ENCODE results near the gene HSPA6.

The HSPA6 gene

DNA sequence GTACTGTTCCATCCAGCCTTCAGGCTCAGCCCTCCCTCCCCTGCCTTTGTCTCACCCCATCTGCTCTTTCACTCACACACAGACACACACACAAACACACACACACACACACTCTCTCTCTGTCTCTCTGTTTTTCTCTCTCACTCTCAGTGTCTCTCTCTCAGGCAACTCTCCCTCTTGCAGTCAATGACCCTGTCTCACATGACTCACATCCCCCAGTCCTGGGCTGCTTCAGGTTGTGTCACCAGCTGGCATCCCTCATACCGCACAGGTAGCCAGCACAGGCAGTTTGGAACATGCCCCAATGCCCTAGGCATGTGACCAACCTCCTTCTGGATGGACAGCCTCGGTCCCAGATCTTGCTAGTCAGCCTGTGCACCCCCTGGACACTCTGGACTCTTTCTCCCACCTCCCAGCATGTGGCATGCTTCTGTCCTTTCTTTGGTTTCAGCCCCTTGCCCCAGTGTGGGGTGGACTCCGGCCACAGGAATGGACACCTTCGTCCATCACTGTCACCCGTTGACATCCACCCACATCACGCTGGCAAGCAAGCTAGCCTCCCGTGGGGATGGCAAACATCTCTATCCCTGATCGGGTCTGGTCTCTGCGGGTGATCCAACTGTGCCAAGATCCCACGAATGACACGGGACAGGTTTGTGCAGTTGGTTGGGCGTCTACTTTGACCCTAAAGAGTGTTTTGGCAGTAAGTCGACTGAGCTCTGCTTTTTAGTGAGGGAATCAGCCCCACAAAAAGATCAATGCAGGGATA lies 42.5 kb upstream of the HSPA6 start:
- Histone ChIP-seq H3K4me2 (ENCODE audit: insufficient read depth, low read length, poor library complexity, severe bottlenecking) (no peak overlapping the region), H3K9me3 (replicated peaks in 1 of 2; ENCODE audit: control insufficient read depth in 2 of 2, insufficient read depth in 1 of 2, low read depth in 1 of 2, low read length in 2 of 2) (no peaks in the 10 kb centered on the region)
- WGBS, 2 donors (ENCODE audit: extremely low coverage in 2 of 2, insufficient read length in 2 of 2, insufficient replicate concordance in 1 of 2), result no CpG with 5 or more reads among the region's 13 CpGs

DNA sequence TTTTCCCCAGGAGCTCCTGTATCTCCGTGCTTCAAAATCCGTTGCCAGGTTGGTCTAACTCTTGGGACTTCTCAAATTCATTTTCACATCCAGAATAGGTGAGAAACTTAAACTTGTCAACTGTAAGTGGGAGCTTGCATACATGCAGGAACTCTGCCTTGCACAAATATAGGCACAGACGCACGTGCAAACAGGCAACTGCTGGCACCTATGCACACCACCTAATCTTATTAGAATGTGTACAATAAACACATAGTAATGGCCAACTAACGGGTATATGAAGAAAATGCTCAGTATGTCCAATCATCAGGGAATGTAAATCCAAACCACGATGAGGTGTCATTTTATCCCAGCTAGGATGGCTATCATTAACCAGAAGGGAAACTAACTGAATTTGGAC lies 41.7 kb upstream of the HSPA6 start:
- DNase-seq (ENCODE audit: low spot score), result no peak
- no peak overlapping the region for H3K4me2 ChIP-seq (ENCODE audit: insufficient read depth, low read length, poor library complexity, severe bottlenecking)

More for the DNA sequence above, 42.5 kb upstream of the HSPA6 start:
- no peaks in the 10 kb centered on the region for H3K36me3 ChIP-seq (replicated peaks in 1 of 2; ENCODE audit: control insufficient read depth in 2 of 2, insufficient read depth in 2 of 2, low read length in 2 of 2)
- no peak overlapping the region for H3K4ac ChIP-seq (ENCODE audit: low read length)
- peak overlapping the region; percentile 27 for H3K18ac ChIP-seq (ENCODE audit: low read length)
- no peak overlapping the region for H4K8ac ChIP-seq (ENCODE audit: low read depth, low read length)
- no peak overlapping the region for H3K27ac ChIP-seq (replicated peaks; ENCODE audit: low read length)
- H3K14ac ChIP-seq (ENCODE audit: low read length), result peak overlapping the region; percentile 57
- no peak overlapping the region for H4K91ac ChIP-seq (ENCODE audit: low read depth, low read length, poor library complexity)
- DNase-seq (ENCODE audit: low spot score), result no peak
- peaks cover 0 to 2% of the 10 kb centered on the region in 2 donors for H3K4me1 ChIP-seq (ENCODE audit: control insufficient read depth in 2 of 2, insufficient read depth in 1 of 2, low read depth in 1 of 2, low read length in 2 of 2)
- no peak overlapping the region for H2AFZ ChIP-seq (ENCODE audit: low read length)
- no peaks in the 10 kb centered on the region for H3K79me1 ChIP-seq (ENCODE audit: low read depth, low read length)
- H3K9ac ChIP-seq (ENCODE audit: low read depth, low read length, poor library complexity), result no peak overlapping the region
- H2AK5ac ChIP-seq (ENCODE audit: low read depth, low read length), result no peak overlapping the region
- no peak overlapping the region for H2BK5ac ChIP-seq (ENCODE audit: low read length)
- H3K23ac ChIP-seq (ENCODE audit: low read depth, low read length, poor library complexity), result no peak overlapping the region
- H3K27me3 ChIP-seq (ENCODE audit: control insufficient read depth in 3 of 3, insufficient read depth in 3 of 3, low read depth in 1 of 3, low read length in 3 of 3), result peaks cover 0 to 19% (median 6%) of the 10 kb centered on the region in 3 experiments
- no peak overlapping the region for H2BK120ac ChIP-seq (ENCODE audit: low read depth, low read length)
- no peak overlapping the region for H2BK15ac ChIP-seq (ENCODE audit: low read length)
- H3K4me3 ChIP-seq (ENCODE audit: low read length in 2 of 2), result no peak overlapping the region
- H2BK12ac ChIP-seq (ENCODE audit: low read length), result no peak overlapping the region

DNA sequence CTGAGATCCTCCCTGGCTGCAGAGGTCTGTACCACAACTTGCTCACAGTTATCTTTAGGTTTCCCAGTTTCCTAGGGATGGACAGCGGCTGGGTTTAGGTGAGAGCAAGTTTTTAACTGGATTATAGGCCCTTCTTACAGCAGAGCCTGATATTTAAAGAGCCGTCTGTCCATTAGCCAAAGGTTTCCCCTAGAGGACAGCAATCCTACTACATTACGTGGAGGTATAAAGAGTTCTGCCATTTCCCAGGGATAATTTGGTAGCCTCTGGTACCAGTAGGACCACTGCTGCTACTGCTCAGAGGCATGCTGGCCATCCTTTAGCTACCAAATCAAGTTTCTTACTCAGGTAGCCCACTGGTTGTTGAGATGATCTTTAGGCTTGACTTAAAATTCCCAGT lies 41.0 kb upstream of the HSPA6 start:
- H2AK5ac ChIP-seq (ENCODE audit: low read depth, low read length), result no peak overlapping the region
- H2AFZ ChIP-seq (ENCODE audit: low read length), result no peak overlapping the region
- H4K8ac ChIP-seq (ENCODE audit: low read depth, low read length), result no peak overlapping the region
- no peaks in the 10 kb centered on the region for H3K79me1 ChIP-seq (ENCODE audit: low read depth, low read length)
- H2BK120ac ChIP-seq (ENCODE audit: low read depth, low read length), result no peak overlapping the region
- H2BK12ac ChIP-seq (ENCODE audit: low read length), result no peak overlapping the region
- DNase-seq (ENCODE audit: low spot score), result no peak
- H4K91ac ChIP-seq (ENCODE audit: low read depth, low read length, poor library complexity), result no peak overlapping the region
- no peak overlapping the region for H2BK5ac ChIP-seq (ENCODE audit: low read length)
- no CpG with 5 or more reads among the region's 3 CpGs for WGBS, 2 donors (ENCODE audit: extremely low coverage in 2 of 2, insufficient read length in 2 of 2, insufficient replicate concordance in 1 of 2)
- H3K14ac ChIP-seq (ENCODE audit: low read length), result no peak overlapping the region
- H3K27ac ChIP-seq (replicated peaks; ENCODE audit: low read length), result no peak overlapping the region
- H3K4me2 ChIP-seq (ENCODE audit: insufficient read depth, low read length, poor library complexity, severe bottlenecking), result no peak overlapping the region
- H3K27me3 ChIP-seq (ENCODE audit: control insufficient read depth in 3 of 3, insufficient read depth in 3 of 3, low read depth in 1 of 3, low read length in 3 of 3), result peaks cover 0 to 19% (median 6%) of the 10 kb centered on the region in 3 experiments
- no peak overlapping the region for H3K9ac ChIP-seq (ENCODE audit: low read depth, low read length, poor library complexity)
- H3K23ac ChIP-seq (ENCODE audit: low read depth, low read length, poor library complexity), result no peak overlapping the region
- H3K36me3 ChIP-seq (replicated peaks in 1 of 2; ENCODE audit: control insufficient read depth in 2 of 2, insufficient read depth in 2 of 2, low read length in 2 of 2), result no peaks in the 10 kb centered on the region
- H3K4me3 ChIP-seq (ENCODE audit: low read length in 2 of 2), result no peak overlapping the region
- no peak overlapping the region for H3K4ac ChIP-seq (ENCODE audit: low read length)
- no peak overlapping the region for H2BK15ac ChIP-seq (ENCODE audit: low read length)
- H3K18ac ChIP-seq (ENCODE audit: low read length), result no peak overlapping the region
- H3K4me1 ChIP-seq (ENCODE audit: control insufficient read depth in 2 of 2, insufficient read depth in 1 of 2, low read depth in 1 of 2, low read length in 2 of 2), result peaks cover 0 to 2% of the 10 kb centered on the region in 2 donors
- no peaks in the 10 kb centered on the region for H3K9me3 ChIP-seq (replicated peaks in 1 of 2; ENCODE audit: control insufficient read depth in 2 of 2, insufficient read depth in 1 of 2, low read depth in 1 of 2, low read length in 2 of 2)

More for the DNA sequence above, 41.7 kb upstream of the HSPA6 start:
- Histone ChIP-seq H3K14ac (ENCODE audit: low read length) (no peak overlapping the region), H3K9ac (ENCODE audit: low read depth, low read length, poor library complexity) (no peak overlapping the region), H2BK5ac (ENCODE audit: low read length) (no peak overlapping the region), H3K4ac (ENCODE audit: low read length) (no peak overlapping the region), H2AK5ac (ENCODE audit: low read depth, low read length) (no peak overlapping the region), H4K8ac (ENCODE audit: low read depth, low read length) (no peak overlapping the region), H2BK120ac (ENCODE audit: low read depth, low read length) (no peak overlapping the region), H4K91ac (ENCODE audit: low read depth, low read length, poor library complexity) (no peak overlapping the region), H3K18ac (ENCODE audit: low read length) (no peak overlapping the region), H2BK15ac (ENCODE audit: low read length) (no peak overlapping the region), H3K79me1 (ENCODE audit: low read depth, low read length) (no peaks in the 10 kb centered on the region), H3K27ac (replicated peaks; ENCODE audit: low read length) (no peak overlapping the region), H3K4me3 (ENCODE audit: low read length in 2 of 2) (no peak overlapping the region), H2BK12ac (ENCODE audit: low read length) (no peak overlapping the region), H3K9me3 (replicated peaks in 1 of 2; ENCODE audit: control insufficient read depth in 2 of 2, insufficient read depth in 1 of 2, low read depth in 1 of 2, low read length in 2 of 2) (no peaks in the 10 kb centered on the region), H3K23ac (ENCODE audit: low read depth, low read length, poor library complexity) (no peak overlapping the region), H3K4me1 (ENCODE audit: control insufficient read depth in 2 of 2, insufficient read depth in 1 of 2, low read depth in 1 of 2, low read length in 2 of 2) (peaks cover 0 to 2% of the 10 kb centered on the region in 2 donors), H3K36me3 (replicated peaks in 1 of 2; ENCODE audit: control insufficient read depth in 2 of 2, insufficient read depth in 2 of 2, low read length in 2 of 2) (no peaks in the 10 kb centered on the region), H3K27me3 (ENCODE audit: control insufficient read depth in 3 of 3, insufficient read depth in 3 of 3, low read depth in 1 of 3, low read length in 3 of 3) (peaks cover 0 to 19% (median 6%) of the 10 kb centered on the region in 3 experiments), H2AFZ (ENCODE audit: low read length) (no peak overlapping the region)
- no CpG with 5 or more reads among the region's 6 CpGs for WGBS, 2 donors (ENCODE audit: extremely low coverage in 2 of 2, insufficient read length in 2 of 2, insufficient replicate concordance in 1 of 2)

DNA sequence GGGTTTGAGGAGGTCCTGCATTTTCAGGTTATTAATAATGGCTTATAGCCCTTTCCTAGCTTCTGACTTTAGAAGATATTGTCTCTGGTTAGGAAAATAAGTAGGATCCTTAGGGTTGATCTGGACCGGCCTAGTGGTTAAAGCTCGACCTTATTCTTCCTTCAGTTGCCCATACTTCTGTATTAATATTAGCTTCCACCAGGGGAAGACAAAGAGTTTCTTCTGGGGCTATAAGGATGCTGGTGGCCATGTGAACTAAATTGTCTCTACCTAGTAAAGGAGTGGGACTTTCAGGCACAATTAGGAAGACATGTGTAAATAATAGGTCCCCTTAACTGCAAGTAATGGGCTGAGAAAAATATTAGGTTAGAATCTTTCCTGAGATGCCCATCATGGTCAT lies 39.7 kb upstream of the HSPA6 start:
- no peak overlapping the region for H3K4me2 ChIP-seq (ENCODE audit: insufficient read depth, low read length, poor library complexity, severe bottlenecking)
- no peak overlapping the region for H3K9ac ChIP-seq (ENCODE audit: low read depth, low read length, poor library complexity)
- no peak overlapping the region for H2BK120ac ChIP-seq (ENCODE audit: low read depth, low read length)
- no peak overlapping the region for H3K23ac ChIP-seq (ENCODE audit: low read depth, low read length, poor library complexity)
- no peak overlapping the region for H3K27ac ChIP-seq (replicated peaks; ENCODE audit: low read length)
- H2BK12ac ChIP-seq (ENCODE audit: low read length), result no peak overlapping the region
- no peak overlapping the region for H3K4ac ChIP-seq (ENCODE audit: low read length)
- no peak overlapping the region for H2AFZ ChIP-seq (ENCODE audit: low read length)
- H2BK5ac ChIP-seq (ENCODE audit: low read length), result no peak overlapping the region
- no CpG with 5 or more reads among the region's 2 CpGs for WGBS, 2 donors (ENCODE audit: extremely low coverage in 2 of 2, insufficient read length in 2 of 2, insufficient replicate concordance in 1 of 2)
- no peak overlapping the region for H4K8ac ChIP-seq (ENCODE audit: low read depth, low read length)
- no peak for DNase-seq (ENCODE audit: low spot score)
- peaks cover 0 to 19% (median 6%) of the 10 kb centered on the region in 3 experiments for H3K27me3 ChIP-seq (ENCODE audit: control insufficient read depth in 3 of 3, insufficient read depth in 3 of 3, low read depth in 1 of 3, low read length in 3 of 3)
- no peak overlapping the region for H3K18ac ChIP-seq (ENCODE audit: low read length)
- H3K14ac ChIP-seq (ENCODE audit: low read length), result no peak overlapping the region
- H3K79me1 ChIP-seq (ENCODE audit: low read depth, low read length), result no peaks in the 10 kb centered on the region
- no peak overlapping the region for H2AK5ac ChIP-seq (ENCODE audit: low read depth, low read length)
- H2BK15ac ChIP-seq (ENCODE audit: low read length), result no peak overlapping the region
- no peak overlapping the region for H4K91ac ChIP-seq (ENCODE audit: low read depth, low read length, poor library complexity)
- no peaks in the 10 kb centered on the region for H3K36me3 ChIP-seq (replicated peaks in 1 of 2; ENCODE audit: control insufficient read depth in 2 of 2, insufficient read depth in 2 of 2, low read length in 2 of 2)
- no peak overlapping the region for H3K4me3 ChIP-seq (ENCODE audit: low read length in 2 of 2)
- H3K4me1 ChIP-seq (ENCODE audit: control insufficient read depth in 2 of 2, insufficient read depth in 1 of 2, low read depth in 1 of 2, low read length in 2 of 2), result peaks cover 0 to 2% of the 10 kb centered on the region in 2 donors
- H3K9me3 ChIP-seq (replicated peaks in 1 of 2; ENCODE audit: control insufficient read depth in 2 of 2, insufficient read depth in 1 of 2, low read depth in 1 of 2, low read length in 2 of 2), result no peaks in the 10 kb centered on the region
